ENCODE measurements around the gene ACTR3.

ACTR3 gene

GRCh38 chr2:113877711-113878598, 11.9 kb upstream of the ACTR3 start:
- H3K4me3 Mint-ChIP-seq = no peak overlapping the region
- no peaks in the 10 kb centered on the region for H3K27me3 Mint-ChIP-seq (ENCODE audit: low read depth, poor library complexity)
- peaks cover 42% of the 10 kb centered on the region for H3K4me1 Mint-ChIP-seq
- no peaks in the 10 kb centered on the region for H3K9me3 Mint-ChIP-seq
- no peak for TF ChIP-seq CTCF (IDR thresholded peaks at IDR 0.05)
- DNase-seq = no peak
- H3K27ac Mint-ChIP-seq = peak overlapping the region; percentile 91
- H3K36me3 Mint-ChIP-seq (ENCODE audit: low read depth) = peaks cover 12% of the 10 kb centered on the region

GRCh38 chr2:113878743-113879142, 11.1 kb upstream of the ACTR3 start:
- Mint-ChIP-seq H3K27me3 (ENCODE audit: low read depth, poor library complexity) (no peaks in the 10 kb centered on the region), H3K27ac (no peak overlapping the region), H3K4me1 (peaks cover 38% of the 10 kb centered on the region), H3K4me3 (no peak overlapping the region), H3K9me3 (no peaks in the 10 kb centered on the region), H3K36me3 (ENCODE audit: low read depth) (peaks cover 15% of the 10 kb centered on the region)
- no peak for TF ChIP-seq CTCF (IDR thresholded peaks at IDR 0.05)
- DNase-seq = no peak

- DNase-seq = no peak
- Mint-ChIP-seq H3K4me1 (peaks cover 32% of the 10 kb centered on the region), H3K9me3 (no peaks in the 10 kb centered on the region), H3K36me3 (ENCODE audit: low read depth) (peaks cover 15% of the 10 kb centered on the region), H3K27ac (no peak overlapping the region), H3K27me3 (ENCODE audit: low read depth, poor library complexity) (no peaks in the 10 kb centered on the region), H3K4me3 (no peak overlapping the region)
- TF ChIP-seq CTCF (IDR thresholded peaks at IDR 0.05) = no peak
Observed at GRCh38 chr2:113879457-113879856, 10.4 kb upstream of the ACTR3 start.

GRCh38 chr2:113886479-113887008, 3.3 kb upstream of the ACTR3 start:
- no peaks in the 10 kb centered on the region for H3K27me3 Mint-ChIP-seq (ENCODE audit: low read depth, poor library complexity)
- DNase-seq = no peak
- H3K27ac Mint-ChIP-seq = no peak overlapping the region
- peak overlapping the region; percentile 69 for H3K4me3 Mint-ChIP-seq
- TF ChIP-seq CTCF (IDR thresholded peaks at IDR 0.05) = no peak
- peaks cover 35% of the 10 kb centered on the region for H3K36me3 Mint-ChIP-seq (ENCODE audit: low read depth)
- peaks cover 38% of the 10 kb centered on the region for H3K4me1 Mint-ChIP-seq
- H3K9me3 Mint-ChIP-seq = peaks cover 4% of the 10 kb centered on the region

GRCh38 chr2:113887009-113887792, 2.7 kb upstream of the ACTR3 start:
- Mint-ChIP-seq H3K27ac (no peak overlapping the region), H3K4me1 (peaks cover 44% of the 10 kb centered on the region)

More at GRCh38 chr2:113887009-113887792, 2.7 kb upstream of the ACTR3 start:
- Mint-ChIP-seq H3K9me3 (peaks cover 4% of the 10 kb centered on the region), H3K27me3 (ENCODE audit: low read depth, poor library complexity) (no peaks in the 10 kb centered on the region), H3K36me3 (ENCODE audit: low read depth) (peaks cover 30% of the 10 kb centered on the region), H3K4me3 (peak overlapping the region; percentile 95)
- DNase-seq = no peak
- TF ChIP-seq CTCF (IDR thresholded peaks at IDR 0.05) = no peak
